ENCODE results near the gene SUN1.

Gene SUN1

DNA sequence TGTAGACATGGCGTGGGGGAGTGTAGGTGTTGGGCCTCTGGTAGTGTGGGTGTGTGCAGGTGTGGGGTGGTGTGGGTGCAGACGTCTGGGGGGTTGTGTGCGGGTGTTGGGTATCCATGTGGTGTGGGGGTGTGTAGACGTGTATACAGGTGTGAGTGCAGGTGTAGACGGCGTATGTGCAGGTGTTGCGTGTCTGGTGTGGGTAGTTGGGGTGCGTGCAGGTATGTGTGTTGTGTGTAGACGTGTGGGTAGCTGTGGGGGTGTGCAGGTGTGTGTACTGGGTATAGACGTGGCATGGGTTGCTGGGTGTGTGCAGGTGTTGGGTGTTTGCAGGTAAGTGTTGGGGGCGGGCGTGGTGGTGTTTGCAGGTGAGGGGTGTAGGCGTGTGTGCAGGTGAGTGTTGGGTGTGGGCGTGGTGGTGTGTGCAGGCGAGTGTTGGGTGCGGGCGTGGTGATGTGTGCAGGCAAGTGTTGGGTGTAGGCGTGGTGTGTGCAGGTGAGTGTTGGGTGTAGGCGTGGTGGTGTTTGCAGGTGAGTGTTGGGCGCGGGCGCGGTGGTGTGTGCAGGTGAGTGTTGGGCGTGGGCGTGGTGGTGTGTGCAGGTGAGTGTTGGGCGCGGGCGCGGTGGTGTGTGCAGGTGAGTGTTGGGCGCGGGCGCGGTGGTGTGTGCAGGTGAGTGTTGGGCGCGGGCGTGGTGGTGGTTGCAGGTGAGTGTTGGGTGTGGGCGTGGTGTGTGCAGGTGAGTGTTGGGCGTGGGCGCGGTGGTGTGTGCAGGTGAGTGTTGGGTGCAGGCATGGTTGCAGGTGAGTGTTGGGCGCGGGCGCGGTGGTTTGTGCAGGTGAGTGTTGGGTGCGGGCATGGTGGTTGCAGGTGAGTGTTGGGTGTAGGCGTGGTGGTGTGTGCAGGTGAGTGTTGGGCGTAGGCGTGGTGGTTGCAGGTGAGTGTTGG is 60.6 kb downstream of the SUN1 start:
- TF ChIP-seq, protein P1, sequence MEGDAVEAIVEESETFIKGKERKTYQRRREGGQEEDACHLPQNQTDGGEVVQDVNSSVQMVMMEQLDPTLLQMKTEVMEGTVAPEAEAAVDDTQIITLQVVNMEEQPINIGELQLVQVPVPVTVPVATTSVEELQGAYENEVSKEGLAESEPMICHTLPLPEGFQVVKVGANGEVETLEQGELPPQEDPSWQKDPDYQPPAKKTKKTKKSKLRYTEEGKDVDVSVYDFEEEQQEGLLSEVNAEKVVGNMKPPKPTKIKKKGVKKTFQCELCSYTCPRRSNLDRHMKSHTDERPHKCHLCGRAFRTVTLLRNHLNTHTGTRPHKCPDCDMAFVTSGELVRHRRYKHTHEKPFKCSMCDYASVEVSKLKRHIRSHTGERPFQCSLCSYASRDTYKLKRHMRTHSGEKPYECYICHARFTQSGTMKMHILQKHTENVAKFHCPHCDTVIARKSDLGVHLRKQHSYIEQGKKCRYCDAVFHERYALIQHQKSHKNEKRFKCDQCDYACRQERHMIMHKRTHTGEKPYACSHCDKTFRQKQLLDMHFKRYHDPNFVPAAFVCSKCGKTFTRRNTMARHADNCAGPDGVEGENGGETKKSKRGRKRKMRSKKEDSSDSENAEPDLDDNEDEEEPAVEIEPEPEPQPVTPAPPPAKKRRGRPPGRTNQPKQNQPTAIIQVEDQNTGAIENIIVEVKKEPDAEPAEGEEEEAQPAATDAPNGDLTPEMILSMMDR (IDR thresholded peaks at IDR 0.05; ENCODE audit: insufficient read depth, low read depth, low read length, missing control alignments): no peak
- DNase-seq (ENCODE audit: low read depth): no peak
- H3K4me3 ChIP-seq (ENCODE audit: low read length): no peak overlapping the region

DNA sequence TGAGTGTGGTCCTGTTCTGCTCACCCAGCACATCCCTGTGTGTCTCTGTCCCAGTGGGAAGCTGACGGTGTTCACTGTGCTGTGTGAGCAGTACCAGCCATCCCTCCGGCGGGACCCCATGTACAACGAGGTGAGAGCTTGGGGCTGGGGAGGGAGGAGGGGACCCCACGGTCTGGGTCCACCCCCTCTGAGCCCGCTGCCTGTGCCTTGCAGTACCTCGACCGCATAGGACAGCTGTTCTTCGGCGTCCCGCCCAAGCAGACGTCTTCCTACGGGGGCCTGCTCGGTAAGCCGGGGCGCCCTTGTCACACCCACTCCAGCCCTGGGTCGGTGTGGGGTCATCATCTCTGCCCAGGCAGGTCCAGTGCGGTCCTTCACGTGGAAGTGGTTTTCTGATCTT is 61.4 kb downstream of the SUN1 start:
- no peak for DNase-seq (ENCODE audit: low read depth)
- H3K4me3 ChIP-seq (ENCODE audit: low read length): no peak overlapping the region
- TF ChIP-seq, protein P1 (IDR thresholded peaks at IDR 0.05; ENCODE audit: insufficient read depth, low read depth, low read length, missing control alignments): no peak

DNA sequence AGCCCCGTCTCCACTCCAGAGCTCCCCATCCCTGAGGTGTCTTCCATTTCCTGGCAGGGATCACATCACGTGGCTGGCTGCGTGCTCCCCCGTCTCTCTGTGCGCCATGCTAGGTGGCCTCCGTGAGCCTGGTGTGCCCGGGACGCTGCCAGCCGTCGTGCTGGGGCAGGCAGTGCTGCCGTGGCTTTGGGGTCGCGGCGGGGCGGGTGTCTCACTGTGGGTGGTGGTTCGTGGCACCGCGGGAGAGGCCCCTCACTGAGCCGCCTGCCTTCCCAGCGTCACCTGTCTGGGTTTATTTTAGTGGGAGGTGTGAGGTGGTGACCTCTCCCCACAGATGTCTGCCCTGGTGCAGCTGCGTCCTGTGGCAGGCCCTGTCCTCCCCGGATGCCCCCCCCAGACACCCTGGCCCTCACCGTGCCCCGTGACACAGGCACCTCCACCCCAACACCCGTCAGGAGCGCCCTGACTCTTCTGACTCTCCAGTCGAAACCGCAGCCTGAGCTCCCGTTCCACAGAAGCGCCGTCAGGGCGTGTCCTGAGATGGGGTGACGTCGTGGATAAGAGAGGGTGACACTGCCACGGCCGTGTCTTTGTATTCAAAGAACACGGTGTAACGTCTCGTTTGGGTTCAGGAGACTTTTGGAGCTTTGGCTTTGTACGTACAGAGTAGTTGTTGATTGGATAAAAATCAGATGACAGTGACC is 62.0 kb downstream of the SUN1 start:
- H3K4me3 ChIP-seq (ENCODE audit: low read length): no peak overlapping the region
- no peak for DNase-seq (ENCODE audit: low read depth)
- TF ChIP-seq, protein P1 (IDR thresholded peaks at IDR 0.05; ENCODE audit: insufficient read depth, low read depth, low read length, missing control alignments): no peak

DNA sequence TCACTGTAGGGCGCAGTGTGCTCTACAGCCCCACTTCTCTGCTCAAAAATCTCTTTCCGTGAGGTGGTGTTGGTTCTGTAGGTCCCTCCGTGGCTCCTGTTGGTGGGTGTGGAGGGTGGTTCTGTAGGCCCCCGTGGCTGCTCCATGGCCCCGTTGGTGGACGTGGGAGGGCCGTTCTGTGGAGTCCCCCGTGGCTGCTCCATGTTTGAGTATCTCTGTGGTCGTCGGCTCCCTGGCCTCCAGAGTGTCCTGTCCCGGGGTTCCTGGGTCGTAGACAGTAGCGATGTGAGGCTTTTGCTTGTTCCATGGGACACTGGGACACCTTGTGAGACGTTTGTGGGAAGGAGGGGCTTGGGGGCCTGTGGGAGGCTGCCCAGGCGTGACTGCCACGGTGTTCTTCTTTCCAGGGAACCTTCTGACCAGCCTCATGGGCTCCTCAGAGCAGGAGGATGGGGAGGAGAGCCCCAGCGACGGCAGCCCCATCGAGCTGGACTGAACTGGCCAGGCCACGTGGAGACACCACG is 62.7 kb downstream of the SUN1 start:
- TF ChIP-seq, protein P1 (IDR thresholded peaks at IDR 0.05; ENCODE audit: insufficient read depth, low read depth, low read length, missing control alignments): no peak
- no peak for DNase-seq (ENCODE audit: low read depth)

DNA sequence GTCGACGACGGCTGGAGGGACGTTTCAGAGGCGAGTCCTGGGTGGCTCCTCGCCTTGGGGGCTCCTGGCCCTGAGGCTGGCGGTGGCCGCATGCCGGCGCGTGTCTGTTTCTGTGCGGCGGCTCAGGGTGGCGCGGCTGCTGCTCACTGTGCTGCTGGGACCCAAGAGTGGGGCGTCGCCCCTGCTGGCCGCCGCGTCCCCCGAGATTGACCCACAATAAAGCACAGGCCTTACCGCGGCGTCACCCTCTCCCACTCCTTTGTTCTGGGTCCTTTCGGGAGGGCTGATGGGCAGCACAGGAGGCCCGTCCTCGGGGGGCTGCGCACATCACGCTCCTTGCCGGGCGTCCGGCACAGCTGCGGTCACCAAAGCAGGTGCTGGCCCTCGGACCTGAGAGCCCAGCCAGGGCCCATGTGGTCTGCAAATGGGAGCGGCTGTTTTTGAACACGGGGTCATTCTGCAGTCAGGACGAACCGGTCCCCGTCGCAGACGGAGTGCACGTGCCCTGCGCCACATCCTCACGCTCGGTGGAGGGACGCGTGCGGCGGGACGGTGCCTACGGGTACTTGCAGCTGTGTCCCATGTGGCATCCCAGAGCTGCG is 63.3 kb downstream of the SUN1 start:
- TF ChIP-seq, protein P1 (IDR thresholded peaks at IDR 0.05; ENCODE audit: insufficient read depth, low read depth, low read length, missing control alignments): no peak
- no peak for DNase-seq (ENCODE audit: low read depth)
- H3K4me3 ChIP-seq (ENCODE audit: low read length): no peak overlapping the region

More for the DNA sequence above, 62.7 kb downstream of the SUN1 start:
- H3K4me3 ChIP-seq (ENCODE audit: low read length): no peak overlapping the region

DNA sequence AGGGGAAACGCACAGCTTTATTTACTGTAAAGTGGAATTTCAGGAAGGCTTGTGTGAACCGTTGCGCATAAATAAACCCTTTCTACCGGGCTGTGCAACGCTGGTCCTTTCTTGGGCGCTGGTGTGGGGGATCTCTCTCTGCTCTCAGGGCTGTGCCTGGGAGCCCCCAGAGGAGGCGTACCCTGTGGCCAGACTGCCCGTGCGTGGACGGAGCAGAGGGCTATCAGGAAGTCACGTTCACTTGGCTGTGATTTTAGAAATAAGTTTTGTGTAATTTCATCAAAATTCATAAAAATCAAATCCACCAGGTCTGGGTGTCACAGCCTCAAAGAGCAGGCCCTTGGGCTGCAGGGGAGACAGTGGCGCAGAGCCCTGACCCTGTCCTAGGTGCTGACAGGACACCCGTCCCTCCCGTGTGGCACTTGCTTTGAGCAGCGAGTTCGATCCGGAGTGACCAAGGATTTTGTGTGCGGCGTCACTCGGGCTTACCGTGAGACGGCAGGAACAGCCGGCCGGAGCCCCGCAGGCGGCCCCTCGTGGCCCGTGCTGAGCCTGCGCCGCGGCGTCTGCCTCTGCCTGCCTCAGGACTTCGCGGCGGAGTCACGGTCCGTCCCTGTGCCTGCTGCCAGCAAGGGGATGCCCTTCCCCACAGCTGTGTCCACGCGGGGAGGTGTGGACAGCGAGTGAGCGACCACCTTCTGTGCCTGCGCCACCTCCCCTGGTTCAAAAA is 64.2 kb downstream of the SUN1 start:
- H3K4me3 ChIP-seq (ENCODE audit: low read length): no peak overlapping the region
- no peak for DNase-seq (ENCODE audit: low read depth)
- TF ChIP-seq, protein P1 (IDR thresholded peaks at IDR 0.05; ENCODE audit: insufficient read depth, low read depth, low read length, missing control alignments): no peak
